ENCODE measurements around the gene SND1. TPM values are rescaled to one million over a fixed set of nuclear protein-coding genes. Genes with fewer than 3 reads are reported as not detected.

SND1 gene
- total RNA-seq, 1 experiment from 2014 or later = 274 TPM

- Histone ChIP-seq H3K4me3 (ENCODE audit: low read depth, low read length) (no peak overlapping the region), H3K27me3 (replicated peaks; ENCODE audit: control insufficient read depth, insufficient read depth, low read length) (no peaks in the 10 kb centered on the region; the same call in none of the 2 replicates), H3K9me3 (no peaks in the 10 kb centered on the region), H3K36me3 (ENCODE audit: control insufficient read depth, insufficient read depth, low read length) (no peaks in the 10 kb centered on the region), H3K4me1 (no peaks in the 10 kb centered on the region)
- intact Hi-C loops (cut with micrococcal nuclease; ENCODE audit: unreplicated experiment) = no loop called here
- DNase-seq = no peak
- BruUV-seq (replicated peaks) = no TSS peak
- Mint-ChIP-seq H3K4me1 (ENCODE audit: low read depth, unreplicated experiment) (no peaks in the 10 kb centered on the region), H3K27me3 (ENCODE audit: insufficient read depth, unreplicated experiment) (peaks cover 14% of the 10 kb centered on the region), H3K4me3 (ENCODE audit: unreplicated experiment) (no peak overlapping the region), H3K36me3 (ENCODE audit: insufficient read depth, unreplicated experiment) (no peaks in the 10 kb centered on the region), H3K27ac (ENCODE audit: unreplicated experiment) (no peak overlapping the region), H3K9me3 (ENCODE audit: unreplicated experiment) (no peaks in the 10 kb centered on the region)
- ChIA-PET POLR2A (no interaction called here), CTCF (interaction anchor here (0.6 kb wide), 1 partner anchor 20 kb away, joined by 3 read pairs; no protein-coding TSS in a partner anchor)
- TF ChIP-seq, protein P1, sequence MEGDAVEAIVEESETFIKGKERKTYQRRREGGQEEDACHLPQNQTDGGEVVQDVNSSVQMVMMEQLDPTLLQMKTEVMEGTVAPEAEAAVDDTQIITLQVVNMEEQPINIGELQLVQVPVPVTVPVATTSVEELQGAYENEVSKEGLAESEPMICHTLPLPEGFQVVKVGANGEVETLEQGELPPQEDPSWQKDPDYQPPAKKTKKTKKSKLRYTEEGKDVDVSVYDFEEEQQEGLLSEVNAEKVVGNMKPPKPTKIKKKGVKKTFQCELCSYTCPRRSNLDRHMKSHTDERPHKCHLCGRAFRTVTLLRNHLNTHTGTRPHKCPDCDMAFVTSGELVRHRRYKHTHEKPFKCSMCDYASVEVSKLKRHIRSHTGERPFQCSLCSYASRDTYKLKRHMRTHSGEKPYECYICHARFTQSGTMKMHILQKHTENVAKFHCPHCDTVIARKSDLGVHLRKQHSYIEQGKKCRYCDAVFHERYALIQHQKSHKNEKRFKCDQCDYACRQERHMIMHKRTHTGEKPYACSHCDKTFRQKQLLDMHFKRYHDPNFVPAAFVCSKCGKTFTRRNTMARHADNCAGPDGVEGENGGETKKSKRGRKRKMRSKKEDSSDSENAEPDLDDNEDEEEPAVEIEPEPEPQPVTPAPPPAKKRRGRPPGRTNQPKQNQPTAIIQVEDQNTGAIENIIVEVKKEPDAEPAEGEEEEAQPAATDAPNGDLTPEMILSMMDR (IDR thresholded peaks at IDR 0.05; ENCODE audit: insufficient read depth in 1 of 2, low read depth in 1 of 2, low read length in 1 of 2, severe bottlenecking in 1 of 2, unreplicated experiment in 1 of 2) = no peak
Measured at GRCh38 chr7:128116740-128117139, 464.7 kb downstream of the SND1 start.

GRCh38 chr7:128117691-128118090 lies 465.7 kb downstream of the SND1 start:
- intact Hi-C loops (cut with micrococcal nuclease; ENCODE audit: unreplicated experiment) = no loop called here
- no peaks in the 10 kb centered on the region for H3K4me1 Mint-ChIP-seq (ENCODE audit: low read depth, unreplicated experiment)
- POLR2A ChIA-PET = no interaction called here
- CTCF ChIA-PET = no interaction called here
- no peaks in the 10 kb centered on the region for H3K9me3 ChIP-seq
- no peak overlapping the region for H3K27ac Mint-ChIP-seq (ENCODE audit: unreplicated experiment)
- no TSS peak for BruUV-seq (replicated peaks)
- no peak overlapping the region for H3K4me3 ChIP-seq (ENCODE audit: low read depth, low read length)
- H3K4me3 Mint-ChIP-seq (ENCODE audit: unreplicated experiment) = no peak overlapping the region
- H3K27me3 Mint-ChIP-seq (ENCODE audit: insufficient read depth, unreplicated experiment) = peaks cover 11% of the 10 kb centered on the region
- no peaks in the 10 kb centered on the region for H3K4me1 ChIP-seq
- H3K9me3 Mint-ChIP-seq (ENCODE audit: unreplicated experiment) = no peaks in the 10 kb centered on the region
- no peaks in the 10 kb centered on the region; the same call in none of the 2 replicates for H3K27me3 ChIP-seq (replicated peaks; ENCODE audit: control insufficient read depth, insufficient read depth, low read length)
- TF ChIP-seq, protein P1 (IDR thresholded peaks at IDR 0.05; ENCODE audit: insufficient read depth in 1 of 2, low read depth in 1 of 2, low read length in 1 of 2, severe bottlenecking in 1 of 2, unreplicated experiment in 1 of 2) = no peak
- DNase-seq = no peak
- H3K36me3 Mint-ChIP-seq (ENCODE audit: insufficient read depth, unreplicated experiment) = no peaks in the 10 kb centered on the region
- no peaks in the 10 kb centered on the region for H3K36me3 ChIP-seq (ENCODE audit: control insufficient read depth, insufficient read depth, low read length)

GRCh38 chr7:128119036-128119435 lies 467.0 kb downstream of the SND1 start:
- TF ChIP-seq, protein P1 (IDR thresholded peaks at IDR 0.05; ENCODE audit: insufficient read depth in 1 of 2, low read depth in 1 of 2, low read length in 1 of 2, severe bottlenecking in 1 of 2, unreplicated experiment in 1 of 2) = no peak
- DNase-seq = no peak
- intact Hi-C loops (cut with micrococcal nuclease; ENCODE audit: unreplicated experiment) = no loop called here
- CTCF ChIA-PET = no interaction called here
- Mint-ChIP-seq H3K9me3 (ENCODE audit: unreplicated experiment) (no peaks in the 10 kb centered on the region), H3K27ac (ENCODE audit: unreplicated experiment) (no peak overlapping the region), H3K36me3 (ENCODE audit: insufficient read depth, unreplicated experiment) (no peaks in the 10 kb centered on the region), H3K27me3 (ENCODE audit: insufficient read depth, unreplicated experiment) (peaks cover 10% of the 10 kb centered on the region), H3K4me3 (ENCODE audit: unreplicated experiment) (no peak overlapping the region), H3K4me1 (ENCODE audit: low read depth, unreplicated experiment) (no peaks in the 10 kb centered on the region)
- Histone ChIP-seq H3K4me1 (no peaks in the 10 kb centered on the region), H3K4me3 (ENCODE audit: low read depth, low read length) (no peak overlapping the region), H3K36me3 (ENCODE audit: control insufficient read depth, insufficient read depth, low read length) (no peaks in the 10 kb centered on the region), H3K9me3 (no peaks in the 10 kb centered on the region), H3K27me3 (replicated peaks; ENCODE audit: control insufficient read depth, insufficient read depth, low read length) (no peaks in the 10 kb centered on the region; the same call in none of the 2 replicates)
- POLR2A ChIA-PET = no interaction called here
- no TSS peak for BruUV-seq (replicated peaks)
